Thyroid gland (tissue), 4 donors: ENCODE results near the gene NPB. TPM values are rescaled to one million over a fixed set of nuclear protein-coding genes. Genes with fewer than 3 reads are reported as not detected.

Source experiments
- DNase-seq, 2 donors: peaks; one replicate each; pipeline ENCODE4 v3.0.0-alpha.2; 2019
- H3K27ac ChIP-seq, 3 donors: fragments of 200-600 bp; sonication (generic); 1 replicate in 2 of 3; 2 replicates in 1 of 3; pipeline ENCODE4 v1.5.1; 2016 to 2019; ENCODE audit warnings: mild to moderate bottlenecking in 1 of 3, moderate library complexity in 1 of 3
- H3K27me3 ChIP-seq: fragments of 200-600 bp; sonication (generic); one replicate; pipeline ENCODE4 v1.5.1; 2019
- H3K36me3 ChIP-seq, 2 donors: fragments of 200-600 bp; sonication (generic); one replicate each; pipeline ENCODE4 v1.5.1; 2016 to 2019
- H3K4me1 ChIP-seq, 2 donors: fragments of 200-600 bp; sonication (generic); one replicate each; pipeline ENCODE4 v1.5.1; 2017 to 2019
- H3K4me3 ChIP-seq, 3 donors: fragments of 200-600 bp; sonication (generic); replicated peaks in 1 of 3; 1 replicate in 2 of 3; 2 replicates in 1 of 3; pipeline ENCODE4 v1.5.1; 2016; ENCODE audit warnings: mild to moderate bottlenecking in 1 of 3
- H3K9me3 ChIP-seq: fragments of 200-600 bp; sonication (generic); one replicate; pipeline ENCODE4 v1.5.1; 2017
- CTCF ChIP-seq, 6 experiments: fragments of 200-600 bp in 3 of 6; fragments of 450-650 bp in 3 of 6; sonication (generic) in 3 of 6; IDR thresholded peaks; one replicate each; pipeline ENCODE4 v1.5.1; 2016 to 2019; ENCODE audit warnings: antibody characterized with exemption in 6 of 6, mild to moderate bottlenecking in 2 of 6, inconsistent platforms in 1 of 6, moderate library complexity in 1 of 6
- POLR2A ChIP-seq, 2 donors: fragments of 450-650 bp; IDR thresholded peaks; one replicate each; pipeline ENCODE4 v1.6.1; 2017; ENCODE audit warnings: antibody characterized with exemption in 2 of 2, mild to moderate bottlenecking in 2 of 2, moderate library complexity in 1 of 2
- WGBS, 2 donors: methylation state at CpG; one replicate each; pipeline ENCODE4 v1.1.5; 2017; 5-methylcytosine and 5-hydroxymethylcytosine counted together
- intact Hi-C: fragments of 100-400 bp; cut with DNase I; formaldehyde crosslinking; loops from one replicate; pipeline ENCODE4 v1.15.1; 2023
- total RNA-seq, 4 donors: library from RNA; depleted of rRNA; stranded (reverse); fragments of >200 nt; gene quantifications; one replicate each; pipeline ENCODE4 v1.2.3, GENCODE V29; 2016

NPB gene
- total RNA-seq, 4 donors from 2014 or later = 0.33 to 1.1 (median 0.38) TPM; not detected in 1

GRCh38 chr17:81867991-81868673, 33.9 kb upstream of the NPB start:
- WGBS, 2 donors = 83 to 87% methylated on average over 16 to 23 of the region's 28 CpGs
- peaks cover 20 to 22% of the 10 kb centered on the region in 2 donors for H3K36me3 ChIP-seq
- intact Hi-C loops = no loop called here
- no peak overlapping the region for H3K4me3 ChIP-seq
- H3K4me1 ChIP-seq = peaks cover 29 to 37% of the 10 kb centered on the region in 2 donors
- peak overlapping the region in 1 of 3 donors; percentile 23 for H3K27ac ChIP-seq
- H3K9me3 ChIP-seq = no peaks in the 10 kb centered on the region
- TF ChIP-seq POLR2A (IDR thresholded peaks at IDR 0.05) (no peak), CTCF (IDR thresholded peaks at IDR 0.05) (no peak)
- H3K27me3 ChIP-seq = no peaks in the 10 kb centered on the region
- DNase-seq = no peak

GRCh38 chr17:81868674-81869220, 33.3 kb upstream of the NPB start:
- WGBS, 2 donors = 74 to 81% methylated on average over 15 to 19 of the region's 30 CpGs
- intact Hi-C loops = no loop called here
- Histone ChIP-seq H3K9me3 (no peaks in the 10 kb centered on the region), H3K4me3 (no peak overlapping the region), H3K4me1 (peaks cover 29 to 37% of the 10 kb centered on the region in 2 donors), H3K27ac (peak overlapping the region in 2 of 3 donors; percentile 23 to 45), H3K36me3 (peaks cover 17 to 20% of the 10 kb centered on the region in 2 donors), H3K27me3 (no peaks in the 10 kb centered on the region)
- TF ChIP-seq CTCF (IDR thresholded peaks at IDR 0.05) = no peak
- no peak for TF ChIP-seq POLR2A (IDR thresholded peaks at IDR 0.05)
- DNase-seq = peak; percentile 28 to 37

- Histone ChIP-seq H3K4me1 (peaks cover 29 to 37% of the 10 kb centered on the region in 2 donors), H3K36me3 (peaks cover 17 to 20% of the 10 kb centered on the region in 2 donors), H3K27me3 (no peaks in the 10 kb centered on the region), H3K4me3 (peak overlapping the region in 2 of 3 donors; percentile 62 to 93), H3K9me3 (no peaks in the 10 kb centered on the region), H3K27ac (peak overlapping the region in 2 of 3 donors; percentile 79 to 97)
- TF ChIP-seq POLR2A (IDR thresholded peaks at IDR 0.05) = no peak
- peak; percentile 63 to 88 (median 66) for TF ChIP-seq CTCF (IDR thresholded peaks at IDR 0.05)
- 64 to 80% methylated on average over 3 to 40 of the region's 52 CpGs for WGBS, 2 donors
- DNase-seq = peak; percentile 18 to 20
- intact Hi-C loops = no loop called here
Measured at GRCh38 chr17:81869221-81870130, 32.6 kb upstream of the NPB start.

GRCh38 chr17:81870131-81870980, 31.7 kb upstream of the NPB start:
- Histone ChIP-seq H3K4me3 (peak overlapping the region; percentile 62 to 93 (median 65)), H3K36me3 (peaks cover 17 to 20% of the 10 kb centered on the region in 2 donors), H3K27ac (peak overlapping the region; percentile 79 to 97 (median 87)), H3K9me3 (no peaks in the 10 kb centered on the region), H3K27me3 (no peaks in the 10 kb centered on the region), H3K4me1 (peaks cover 29 to 37% of the 10 kb centered on the region in 2 donors)
- TF ChIP-seq CTCF (IDR thresholded peaks at IDR 0.05) (no peak), POLR2A (IDR thresholded peaks at IDR 0.05) (no peak)
- intact Hi-C loops = no loop called here
- WGBS, 2 donors = 4 to 38% methylated on average over 5 to 25 of the region's 65 CpGs
- DNase-seq = peak; percentile 19 to 40
